HG02588 (cell line): ENCODE data around the gene L3MBTL1.
A peak's percentile ranks its signal among the peaks of the same experiment; 100 is the strongest.

Source experiments
- ATAC-seq: cut with Tn5 transposase; IDR thresholded peaks from one replicate; pipeline ENCODE4 v1.9.1; 2021; ENCODE audit warnings: mild to moderate bottlenecking, moderate library complexity; ENCODE audit not compliant: unreplicated experiment

L3MBTL1 gene

GRCh38 chr20:43507150-43508080 lies at the start of gene L3MBTL1:
Gene L3MBTL1, plus strand, starts transcription at chr20:43507697. Its CDS starts 5,807 bp downstream, at chr20:43513504.
- no peak for ATAC-seq

- peak; percentile 2 for ATAC-seq
These were observed 49.0 kb upstream of the L3MBTL1 start for GRCh38 chr20:43458422-43458924.

GRCh38 chr20:43459022-43459942 lies 48.2 kb upstream of the L3MBTL1 start:
- no peak for ATAC-seq

GRCh38 chr20:43460172-43460829 lies 47.2 kb upstream of the L3MBTL1 start:
- ATAC-seq: no peak

- ATAC-seq: no peak
These were observed 46.7 kb upstream of the L3MBTL1 start for GRCh38 chr20:43460830-43461200.

- no peak for ATAC-seq
These were observed 45.4 kb upstream of the L3MBTL1 start for GRCh38 chr20:43461894-43462659.

GRCh38 chr20:43462660-43463526 lies 44.6 kb upstream of the L3MBTL1 start:
- no peak for ATAC-seq

- ATAC-seq: no peak
These were observed 43.8 kb upstream of the L3MBTL1 start for GRCh38 chr20:43463527-43464218.

GRCh38 chr20:43464219-43464790 lies 43.2 kb upstream of the L3MBTL1 start:
- no peak for ATAC-seq

- ATAC-seq: no peak
These were observed 41.9 kb upstream of the L3MBTL1 start for GRCh38 chr20:43465625-43465943.

- no peak for ATAC-seq
These were observed 39.9 kb upstream of the L3MBTL1 start for GRCh38 chr20:43467589-43467988.

GRCh38 chr20:43472671-43473380 lies 34.7 kb upstream of the L3MBTL1 start:
- ATAC-seq: no peak

- ATAC-seq: no peak
These were observed 34.2 kb upstream of the L3MBTL1 start for GRCh38 chr20:43473381-43473704.

GRCh38 chr20:43477193-43477592 lies 30.3 kb upstream of the L3MBTL1 start:
- no peak for ATAC-seq

GRCh38 chr20:43477619-43478018 lies 29.9 kb upstream of the L3MBTL1 start:
- ATAC-seq: no peak

GRCh38 chr20:43490038-43490437 lies 17.5 kb upstream of the L3MBTL1 start:
- ATAC-seq: no peak

- no peak for ATAC-seq
These were observed 15.4 kb upstream of the L3MBTL1 start for GRCh38 chr20:43492101-43492500.

GRCh38 chr20:43495388-43495787 lies 12.1 kb upstream of the L3MBTL1 start:
- ATAC-seq: no peak
